Hematopoietic multipotent progenitor cell (in vitro differentiated cells): Measurements from ENCODE around the gene CCNB1. TPM values are rescaled to one million over a fixed set of nuclear protein-coding genes. Genes with fewer than 3 reads are reported as not detected.

Experiments used
- small RNA-seq: library from RNA; depleted of rRNA; stranded (forward); fragments of <200 nt; gene quantifications from one replicate; pipeline ENCODE3, GENCODE V24; 2012
- total RNA-seq: library from RNA; depleted of rRNA; stranded (reverse); fragments of >200 nt; gene quantifications from one replicate; pipeline ENCODE4 v1.2.3, GENCODE V29; 2012

The CCNB1 gene
- total RNA-seq, 1 donor, result 11.6 TPM

Small RNA genes lying within 50 kb of the gene (small RNA-seq; reads per million reads assigned to genes)
- gene SNORA50D, result not detected

Other genes starting within 250 kb of the CCNB1 start
- gene SLC30A5, start 73.1 kb upstream of the CCNB1 start, total RNA-seq, result 36.1 TPM
- gene CENPH, start 22.4 kb downstream of the CCNB1 start, total RNA-seq, result 8.1 TPM
- 9.4 TPM for gene CDK7, start 67.7 kb downstream of the CCNB1 start, total RNA-seq
- 5.9 TPM for gene CCDC125, start 165.7 kb downstream of the CCNB1 start, total RNA-seq
- gene AK6, start 202.4 kb downstream of the CCNB1 start, total RNA-seq, result 4.0 TPM
- gene TAF9, start 202.4 kb downstream of the CCNB1 start, total RNA-seq, result 46.3 TPM
- 8.6 TPM for gene RAD17, start 202.7 kb downstream of the CCNB1 start, total RNA-seq
- 0.27 TPM for gene MARVELD2, start 248.0 kb downstream of the CCNB1 start, total RNA-seq